OCI-LY1 (cell line): ENCODE results near the gene MYMK.

ENCODE experiments used
- H2AFZ ChIP-seq: fragments of 200-600 bp; sonication (generic), shearing (Covaris generic); 2 replicates; pipeline ENCODE4 v1.6.0; 2014; ENCODE audit warnings: antibody characterized with exemption, mild to moderate bottlenecking, low read length
- H3F3A ChIP-seq: fragments of 200-600 bp; sonication (generic), shearing (Covaris generic); 2 replicates; pipeline ENCODE4 v1.6.0; 2014; ENCODE audit warnings: mild to moderate bottlenecking, antibody characterized with exemption, low read length, moderate library complexity; ENCODE audit not compliant: insufficient read depth
- H3K27ac ChIP-seq: fragments of 200-600 bp; sonication (generic); 2 replicates; pipeline ENCODE4 v1.5.1; 2014; ENCODE audit warnings: low read length, mixed run types, mild to moderate bottlenecking, low read depth; ENCODE audit not compliant: poor library complexity, severe bottlenecking
- H3K27me3 ChIP-seq: fragments of 200-600 bp; sonication (generic); 2 replicates; pipeline ENCODE4 v1.6.0; 2014; ENCODE audit warnings: antibody characterized with exemption, mild to moderate bottlenecking, low read length, moderate library complexity; ENCODE audit not compliant: insufficient read depth
- H3K36me3 ChIP-seq: fragments of 200-600 bp; sonication (generic); 2 replicates; pipeline ENCODE4 v1.6.1; 2014; ENCODE audit warnings: mild to moderate bottlenecking, antibody characterized with exemption, low read length, moderate library complexity, mixed read lengths; ENCODE audit not compliant: insufficient read depth
- H3K4me1 ChIP-seq: fragments of 200-600 bp; sonication (generic); 2 replicates; pipeline ENCODE4 v1.5.1; 2014; ENCODE audit warnings: mild to moderate bottlenecking, low read length, moderate library complexity; ENCODE audit not compliant: insufficient read depth, severe bottlenecking
- H3K4me2 ChIP-seq: fragments of 200-600 bp; sonication (generic), shearing (Covaris generic); 2 replicates; pipeline ENCODE4 v1.6.1; 2014; ENCODE audit warnings: low read length
- H3K4me3 ChIP-seq: fragments of 200-600 bp; sonication (generic); 2 replicates; pipeline ENCODE4 v1.5.1; 2014; ENCODE audit warnings: low read length, low read depth, mild to moderate bottlenecking, mixed read lengths; ENCODE audit not compliant: poor library complexity, severe bottlenecking
- H3K79me2 ChIP-seq: fragments of 200-600 bp; shearing (Covaris generic); 2 replicates; pipeline ENCODE4 v1.6.1; 2016; ENCODE audit warnings: mixed run types, low read length, mixed read lengths; ENCODE audit not compliant: insufficient read depth
- H3K9ac ChIP-seq: fragments of 200-600 bp; sonication (generic), shearing (Covaris generic); 2 replicates; pipeline ENCODE4 v1.6.1; 2014; ENCODE audit warnings: mild to moderate bottlenecking, low read length, mixed read lengths
- H3K9me2 ChIP-seq: fragments of 200-600 bp; sonication (generic), shearing (Covaris generic); 2 replicates; pipeline ENCODE4 v1.6.1; 2014; ENCODE audit warnings: low read depth, mild to moderate bottlenecking, low read length, mixed read lengths
- H3K9me3 ChIP-seq: fragments of 200-600 bp; shearing (Covaris generic); 2 replicates; pipeline ENCODE4 v1.6.1; 2014; ENCODE audit warnings: low read length, mixed read lengths
- H4K20me1 ChIP-seq: fragments of 200-600 bp; sonication (generic), shearing (Covaris generic); 2 replicates; pipeline ENCODE4 v1.6.0; 2016; ENCODE audit warnings: mild to moderate bottlenecking, low read length; ENCODE audit not compliant: insufficient read depth
- EZH2 ChIP-seq: fragments of 200-600 bp; sonication (generic), shearing (Covaris generic); IDR thresholded peaks from 2 replicates; pipeline ENCODE4 v1.8.0; 2017; ENCODE audit warnings: borderline replicate concordance, mixed run types, mild to moderate bottlenecking, antibody characterized with exemption, low read length, moderate library complexity, mixed read lengths
- TF ChIP-seq, protein P1 (sequence below): fragments of 200-600 bp; sonication (generic), shearing (Covaris generic); IDR thresholded peaks from 2 replicates; pipeline ENCODE4 v1.5.1; 2017; ENCODE audit warnings: mild to moderate bottlenecking, antibody characterized with exemption, low read length, moderate library complexity, mixed read lengths

The MYMK gene

GRCh38 chr9:133507246-133507965, 17.4 kb downstream of the MYMK start:
- Histone ChIP-seq H3K79me2 (no peaks in the 10 kb centered on the region), H3F3A (no peaks in the 10 kb centered on the region), H3K9me2 (no peaks in the 10 kb centered on the region), H3K9me3 (peaks cover 4% of the 10 kb centered on the region; the same call in 1 of the 2 replicates), H3K27me3 (peaks cover 13% of the 10 kb centered on the region; the same call in 1 of the 2 replicates), H3K4me2 (no peak overlapping the region), H3K27ac (no peak overlapping the region), H2AFZ (no peak overlapping the region), H3K9ac (no peak overlapping the region), H3K4me1 (no peaks in the 10 kb centered on the region), H4K20me1 (no peaks in the 10 kb centered on the region), H3K4me3 (no peak overlapping the region), H3K36me3 (no peaks in the 10 kb centered on the region; the same call in 1 of the 2 replicates)
- TF ChIP-seq EZH2: no peak
- TF ChIP-seq, protein P1, sequence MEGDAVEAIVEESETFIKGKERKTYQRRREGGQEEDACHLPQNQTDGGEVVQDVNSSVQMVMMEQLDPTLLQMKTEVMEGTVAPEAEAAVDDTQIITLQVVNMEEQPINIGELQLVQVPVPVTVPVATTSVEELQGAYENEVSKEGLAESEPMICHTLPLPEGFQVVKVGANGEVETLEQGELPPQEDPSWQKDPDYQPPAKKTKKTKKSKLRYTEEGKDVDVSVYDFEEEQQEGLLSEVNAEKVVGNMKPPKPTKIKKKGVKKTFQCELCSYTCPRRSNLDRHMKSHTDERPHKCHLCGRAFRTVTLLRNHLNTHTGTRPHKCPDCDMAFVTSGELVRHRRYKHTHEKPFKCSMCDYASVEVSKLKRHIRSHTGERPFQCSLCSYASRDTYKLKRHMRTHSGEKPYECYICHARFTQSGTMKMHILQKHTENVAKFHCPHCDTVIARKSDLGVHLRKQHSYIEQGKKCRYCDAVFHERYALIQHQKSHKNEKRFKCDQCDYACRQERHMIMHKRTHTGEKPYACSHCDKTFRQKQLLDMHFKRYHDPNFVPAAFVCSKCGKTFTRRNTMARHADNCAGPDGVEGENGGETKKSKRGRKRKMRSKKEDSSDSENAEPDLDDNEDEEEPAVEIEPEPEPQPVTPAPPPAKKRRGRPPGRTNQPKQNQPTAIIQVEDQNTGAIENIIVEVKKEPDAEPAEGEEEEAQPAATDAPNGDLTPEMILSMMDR: no peak

DNA sequence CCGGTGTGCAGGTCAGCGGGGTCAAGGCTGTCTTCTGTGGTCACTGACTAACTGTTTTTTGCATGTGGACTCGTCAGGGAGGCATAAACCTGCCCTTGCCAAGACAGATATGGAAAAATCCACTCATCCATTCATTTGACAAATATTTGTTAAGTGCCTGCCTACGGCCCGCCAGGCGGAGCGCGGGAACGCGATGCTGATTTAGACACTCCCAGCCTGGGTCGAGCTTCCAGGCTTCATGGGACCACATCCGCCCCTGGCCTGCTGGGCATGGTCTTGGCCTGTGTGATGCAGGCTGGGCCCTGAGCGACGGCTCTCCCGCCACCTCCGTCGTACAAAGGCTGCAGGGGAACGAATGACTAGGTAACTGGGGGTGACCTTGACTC, 18.1 kb downstream of the MYMK start:
- Histone ChIP-seq H4K20me1 (no peaks in the 10 kb centered on the region), H3K9me2 (no peaks in the 10 kb centered on the region), H3K27ac (no peak overlapping the region), H3K27me3 (peaks cover 13% of the 10 kb centered on the region; the same call in 1 of the 2 replicates), H2AFZ (no peak overlapping the region), H3K36me3 (no peaks in the 10 kb centered on the region; the same call in 1 of the 2 replicates), H3K4me3 (no peak overlapping the region), H3K79me2 (no peaks in the 10 kb centered on the region), H3K4me1 (no peaks in the 10 kb centered on the region), H3F3A (no peaks in the 10 kb centered on the region), H3K4me2 (no peak overlapping the region), H3K9me3 (peaks cover 6% of the 10 kb centered on the region; the same call in 1 of the 2 replicates), H3K9ac (no peak overlapping the region)
- TF ChIP-seq EZH2: no peak
- TF ChIP-seq, protein P1: no peak

- Histone ChIP-seq H3K9me3 (peaks cover 6% of the 10 kb centered on the region; the same call in 1 of the 2 replicates), H3K9me2 (no peaks in the 10 kb centered on the region), H3K4me3 (no peak overlapping the region), H3K27me3 (peaks cover 18% of the 10 kb centered on the region; the same call in 1 of the 2 replicates), H2AFZ (no peak overlapping the region), H3K36me3 (no peaks in the 10 kb centered on the region; the same call in 1 of the 2 replicates), H3K4me2 (no peak overlapping the region), H4K20me1 (no peaks in the 10 kb centered on the region), H3K9ac (no peak overlapping the region), H3K79me2 (no peaks in the 10 kb centered on the region), H3F3A (no peaks in the 10 kb centered on the region), H3K4me1 (no peaks in the 10 kb centered on the region), H3K27ac (no peak overlapping the region)
- TF ChIP-seq, protein P1: no peak
- TF ChIP-seq EZH2: no peak
Measured at GRCh38 chr9:133505901-133506652, 18.7 kb downstream of the MYMK start.
